GM19240 (cell line): ENCODE measurements around the gene LMCD1.
A peak's percentile ranks its signal among the peaks of the same experiment; 100 is the strongest.

Source experiments
- DNase-seq: peaks from one replicate; pipeline ENCODE4 v3.0.0; 2011; ENCODE audit warnings: low spot score; ENCODE audit not compliant: insufficient read length

The LMCD1 gene

GRCh38 chr3:8617921-8618320 is 116.3 kb downstream of the LMCD1 start:
- no peak for DNase-seq

GRCh38 chr3:8618950-8619349 is 117.3 kb downstream of the LMCD1 start:
- no peak for DNase-seq

- no peak for DNase-seq
Measured at GRCh38 chr3:8619548-8619947, 117.9 kb downstream of the LMCD1 start.

GRCh38 chr3:8621141-8621540 is 119.5 kb downstream of the LMCD1 start:
- no peak for DNase-seq

GRCh38 chr3:8621872-8622271 is 120.2 kb downstream of the LMCD1 start:
- DNase-seq, result no peak

GRCh38 chr3:8622873-8623691 is 121.5 kb downstream of the LMCD1 start:
- peak; percentile 79 for DNase-seq

- DNase-seq, result no peak
Measured at GRCh38 chr3:8623741-8624140, 122.1 kb downstream of the LMCD1 start.
